HFF-Myc (cell line): Measurements from ENCODE around the gene ABR.

Source experiments
- DNase-seq: peaks from one replicate; pipeline ENCODE4 v3.0.0-alpha.2; 2011; ENCODE audit warnings: low read depth; ENCODE audit errors: extremely low read depth
- H3K4me3 ChIP-seq: replicated peaks from 2 replicates; pipeline ENCODE4 v1.5.1; 2011; ENCODE audit warnings: low read depth, mild to moderate bottlenecking, control low read depth, low read length
- TF ChIP-seq, protein P1 (sequence below): IDR thresholded peaks from 2 replicates; pipeline ENCODE4 v1.5.1; 2012; ENCODE audit warnings: mild to moderate bottlenecking, low read depth, low read length, control low read depth; ENCODE audit errors: missing control alignments

ABR gene

DNA sequence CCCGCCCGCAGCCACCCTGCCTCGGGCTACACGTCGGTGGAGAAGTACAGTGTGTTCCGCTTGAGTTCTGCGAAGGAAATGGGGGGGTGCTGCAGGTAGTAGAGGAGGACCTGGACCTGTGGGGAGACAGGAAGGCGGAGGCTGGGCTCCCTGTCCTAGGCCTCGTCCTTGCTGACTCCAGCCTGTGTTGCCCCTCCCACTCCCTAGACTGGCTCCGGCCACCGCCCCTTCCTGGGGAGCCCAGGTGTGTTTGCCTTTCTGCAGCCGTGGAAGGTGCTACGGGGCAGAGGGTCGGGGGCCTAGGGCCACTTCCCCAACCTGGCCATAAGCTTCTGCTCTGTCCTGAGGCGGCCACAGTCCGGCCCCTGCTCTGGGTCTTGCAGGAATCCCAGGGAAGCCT is 173.7 kb downstream of the ABR start:
- TF ChIP-seq, protein P1, sequence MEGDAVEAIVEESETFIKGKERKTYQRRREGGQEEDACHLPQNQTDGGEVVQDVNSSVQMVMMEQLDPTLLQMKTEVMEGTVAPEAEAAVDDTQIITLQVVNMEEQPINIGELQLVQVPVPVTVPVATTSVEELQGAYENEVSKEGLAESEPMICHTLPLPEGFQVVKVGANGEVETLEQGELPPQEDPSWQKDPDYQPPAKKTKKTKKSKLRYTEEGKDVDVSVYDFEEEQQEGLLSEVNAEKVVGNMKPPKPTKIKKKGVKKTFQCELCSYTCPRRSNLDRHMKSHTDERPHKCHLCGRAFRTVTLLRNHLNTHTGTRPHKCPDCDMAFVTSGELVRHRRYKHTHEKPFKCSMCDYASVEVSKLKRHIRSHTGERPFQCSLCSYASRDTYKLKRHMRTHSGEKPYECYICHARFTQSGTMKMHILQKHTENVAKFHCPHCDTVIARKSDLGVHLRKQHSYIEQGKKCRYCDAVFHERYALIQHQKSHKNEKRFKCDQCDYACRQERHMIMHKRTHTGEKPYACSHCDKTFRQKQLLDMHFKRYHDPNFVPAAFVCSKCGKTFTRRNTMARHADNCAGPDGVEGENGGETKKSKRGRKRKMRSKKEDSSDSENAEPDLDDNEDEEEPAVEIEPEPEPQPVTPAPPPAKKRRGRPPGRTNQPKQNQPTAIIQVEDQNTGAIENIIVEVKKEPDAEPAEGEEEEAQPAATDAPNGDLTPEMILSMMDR = no peak
- no peak overlapping the region for H3K4me3 ChIP-seq
- no peak for DNase-seq

DNA sequence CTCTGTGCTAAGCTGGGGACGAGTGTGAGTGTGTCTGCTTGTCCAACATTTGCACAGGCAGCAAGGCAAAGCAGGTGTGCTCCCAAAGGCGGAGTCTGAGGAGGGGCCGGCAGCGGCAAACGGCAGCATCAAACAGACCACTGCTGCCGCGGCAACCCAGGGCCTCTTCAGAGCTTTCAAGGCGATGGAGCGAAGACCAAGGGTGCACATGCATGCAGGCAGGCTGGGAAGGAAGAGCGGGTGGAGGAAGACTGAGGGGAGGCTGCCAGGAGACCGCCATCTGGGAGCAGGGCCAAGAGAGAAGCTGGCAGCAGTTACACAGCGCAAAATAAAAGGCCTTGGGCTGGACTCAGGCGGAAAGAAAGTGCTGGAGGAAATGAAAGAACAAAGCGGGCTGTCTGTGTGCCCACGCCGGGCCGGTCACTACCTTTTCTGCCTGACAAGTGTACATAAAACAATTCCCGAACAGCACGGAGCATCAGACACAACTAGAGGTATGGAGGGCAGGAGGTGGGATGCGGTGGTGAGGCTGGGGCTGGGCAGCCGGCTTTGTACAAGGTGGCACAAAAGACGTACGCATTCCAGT is 174.3 kb downstream of the ABR start:
- H3K4me3 ChIP-seq = no peak overlapping the region
- no peak for DNase-seq
- TF ChIP-seq, protein P1 = no peak

DNA sequence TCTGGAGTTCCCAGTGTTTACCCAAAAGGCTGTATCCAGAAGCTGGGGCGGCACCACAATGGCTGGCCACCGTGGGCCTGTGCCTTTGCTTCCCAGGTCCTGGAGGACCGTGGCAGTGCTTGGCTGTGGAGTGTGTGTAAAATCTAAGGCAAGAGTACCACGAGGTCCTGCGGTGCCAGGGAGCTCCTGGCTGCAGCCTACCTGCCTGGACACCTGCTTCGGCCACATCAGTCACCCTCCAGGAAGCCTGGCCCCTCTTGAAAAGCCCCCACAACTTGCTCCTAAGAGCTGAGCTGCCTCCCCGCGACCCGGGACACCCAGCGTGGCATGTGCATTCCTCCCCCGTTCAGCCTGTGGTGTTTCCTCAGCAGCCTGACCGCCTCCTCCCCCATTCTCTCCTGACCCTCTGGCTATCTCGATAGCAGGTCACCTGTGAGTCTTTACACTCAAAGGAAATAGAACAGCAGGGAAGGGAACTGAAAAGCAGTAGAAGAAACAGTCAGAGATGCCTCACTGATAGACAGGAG is 174.9 kb downstream of the ABR start:
- TF ChIP-seq, protein P1 = no peak
- DNase-seq = no peak
- no peak overlapping the region for H3K4me3 ChIP-seq

DNA sequence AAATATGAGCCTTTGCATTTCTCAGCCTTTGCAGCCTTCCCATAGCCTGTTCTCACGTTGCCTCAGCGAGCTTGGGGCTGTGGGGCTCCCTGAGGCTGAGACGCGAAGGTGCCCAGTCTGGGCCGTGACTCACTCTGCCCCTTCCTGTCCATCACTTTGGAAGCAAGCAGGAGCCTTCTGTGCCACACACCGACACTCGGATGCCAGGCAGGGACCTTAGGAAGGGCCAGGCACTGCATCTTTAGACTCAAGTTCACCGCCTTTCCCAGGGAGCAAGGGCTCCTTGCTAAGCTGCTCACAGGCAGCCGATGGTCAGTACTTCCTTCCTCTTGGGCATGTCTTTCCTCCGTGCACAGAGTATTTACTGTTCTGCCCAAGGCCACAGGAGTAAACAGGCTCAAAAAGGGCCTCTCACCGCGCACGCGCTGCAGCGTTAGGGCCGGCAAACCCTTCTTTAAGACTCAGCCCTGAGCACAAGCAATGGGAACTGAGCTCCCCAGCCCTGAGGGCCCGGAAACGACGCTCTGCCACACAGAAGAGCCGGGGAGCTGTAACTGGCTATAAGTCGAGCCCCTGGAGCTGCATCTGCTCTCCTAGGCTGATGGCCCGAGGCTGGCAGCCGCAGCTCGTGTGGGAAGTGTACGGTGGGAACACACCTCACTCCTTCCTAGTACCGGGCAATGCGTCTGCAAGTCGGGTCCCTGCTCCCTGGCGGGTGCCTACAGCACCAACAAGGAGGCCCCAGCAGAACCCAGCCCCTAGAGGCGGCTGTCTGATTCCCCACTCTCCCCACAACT is 175.6 kb downstream of the ABR start:
- TF ChIP-seq, protein P1 = no peak
- no peak overlapping the region for H3K4me3 ChIP-seq
- DNase-seq = no peak

DNA sequence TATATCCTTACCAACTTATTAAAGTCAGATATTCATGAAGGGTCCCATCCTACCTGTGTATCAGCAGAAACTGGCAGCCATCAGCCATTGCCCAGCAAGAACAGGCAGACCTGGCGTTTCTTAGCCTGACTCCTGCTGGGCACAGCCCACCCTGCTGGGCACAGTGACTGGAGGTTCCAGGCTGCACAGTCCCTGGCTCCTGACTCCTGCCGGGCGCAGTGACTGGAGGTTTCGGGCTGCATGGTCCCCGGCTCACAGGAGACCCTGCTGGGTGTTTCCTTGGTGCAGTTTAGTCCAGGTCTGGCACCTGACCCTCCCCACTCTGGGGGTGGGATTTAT is 176.2 kb downstream of the ABR start:
- no peak for DNase-seq
- TF ChIP-seq, protein P1 = no peak
- no peak overlapping the region for H3K4me3 ChIP-seq

DNA sequence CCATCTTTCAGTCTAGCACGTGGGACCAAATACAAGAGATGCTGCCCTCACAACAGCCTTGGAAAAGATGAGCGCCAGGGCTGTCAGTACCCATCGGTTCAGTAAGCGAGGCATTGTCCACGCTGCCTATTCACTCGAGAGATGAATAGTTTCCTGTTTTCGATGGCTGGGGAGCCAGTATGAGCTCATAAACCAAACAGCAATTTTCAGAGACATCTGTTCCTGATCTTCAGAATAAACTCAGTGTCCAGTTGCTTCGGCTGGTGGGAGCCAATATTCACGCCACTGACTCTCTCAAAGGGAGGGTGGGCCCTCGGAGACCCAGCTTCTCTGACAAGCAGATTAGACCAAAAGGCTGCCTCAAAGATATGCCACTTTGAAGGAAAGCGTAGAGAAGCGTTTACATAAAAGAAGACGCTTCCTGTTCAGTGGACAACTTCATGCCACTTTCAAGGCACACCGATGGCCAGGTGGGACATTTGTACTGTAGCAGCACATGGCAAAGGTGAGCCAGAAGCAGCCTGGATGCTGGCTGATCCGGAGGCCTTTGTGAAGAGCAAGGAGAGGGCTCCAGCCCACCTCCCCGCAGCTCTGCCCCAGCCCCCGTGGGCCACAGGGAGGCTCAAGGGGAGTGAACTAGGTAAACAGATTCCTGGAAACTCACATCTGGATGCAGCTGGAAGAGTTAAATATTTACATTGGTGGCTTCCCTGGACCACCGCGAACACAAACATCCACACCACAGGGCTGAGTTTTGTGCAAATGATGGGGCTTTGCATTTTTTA is 176.8 kb downstream of the ABR start:
- H3K4me3 ChIP-seq = no peak overlapping the region
- TF ChIP-seq, protein P1 = no peak
- DNase-seq = no peak
